Measurements from ENCODE around the gene EPN2.

- no peak for TF ChIP-seq CTCF (IDR thresholded peaks at IDR 0.05)
- no peak for TF ChIP-seq POLR2A (IDR thresholded peaks at IDR 0.05)
- no peak for TF ChIP-seq EP300 (IDR thresholded peaks at IDR 0.05)
These were observed 98.9 kb downstream of the EPN2 start for GRCh38 chr17:19335951-19336631.
